OCI-LY1 (cell line): ENCODE measurements around the gene MOSMO.

ENCODE experiments used
- EZH2 ChIP-seq: fragments of 200-600 bp; sonication (generic), shearing (Covaris generic); IDR thresholded peaks from 2 replicates; pipeline ENCODE4 v1.8.0; 2017; ENCODE audit warnings: borderline replicate concordance, mixed run types, mild to moderate bottlenecking, antibody characterized with exemption, low read length, moderate library complexity, mixed read lengths
- TF ChIP-seq, protein P1 (sequence below): fragments of 200-600 bp; sonication (generic), shearing (Covaris generic); IDR thresholded peaks from 2 replicates; pipeline ENCODE4 v1.5.1; 2017; ENCODE audit warnings: mild to moderate bottlenecking, antibody characterized with exemption, low read length, moderate library complexity, mixed read lengths

DNA sequence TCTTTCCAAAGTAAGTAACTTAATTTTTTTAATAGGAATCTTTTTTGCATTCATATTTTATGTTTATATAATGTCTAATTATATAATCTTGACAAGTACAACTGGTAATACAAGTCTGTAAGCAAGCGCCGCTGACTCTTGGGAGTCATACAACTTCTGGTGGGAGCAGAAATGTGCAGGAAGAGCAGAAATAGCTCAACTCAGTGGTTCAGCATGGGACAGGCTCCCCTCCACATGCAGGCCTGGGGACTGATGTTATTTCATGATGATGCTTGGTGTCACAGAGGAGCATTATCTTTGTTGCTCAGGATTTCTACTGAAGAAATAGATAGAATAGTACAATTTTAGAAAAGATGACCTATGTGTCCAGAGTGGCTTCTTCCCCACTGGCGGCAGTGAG lies 44.0 kb upstream of the MOSMO start:
- TF ChIP-seq, protein P1, sequence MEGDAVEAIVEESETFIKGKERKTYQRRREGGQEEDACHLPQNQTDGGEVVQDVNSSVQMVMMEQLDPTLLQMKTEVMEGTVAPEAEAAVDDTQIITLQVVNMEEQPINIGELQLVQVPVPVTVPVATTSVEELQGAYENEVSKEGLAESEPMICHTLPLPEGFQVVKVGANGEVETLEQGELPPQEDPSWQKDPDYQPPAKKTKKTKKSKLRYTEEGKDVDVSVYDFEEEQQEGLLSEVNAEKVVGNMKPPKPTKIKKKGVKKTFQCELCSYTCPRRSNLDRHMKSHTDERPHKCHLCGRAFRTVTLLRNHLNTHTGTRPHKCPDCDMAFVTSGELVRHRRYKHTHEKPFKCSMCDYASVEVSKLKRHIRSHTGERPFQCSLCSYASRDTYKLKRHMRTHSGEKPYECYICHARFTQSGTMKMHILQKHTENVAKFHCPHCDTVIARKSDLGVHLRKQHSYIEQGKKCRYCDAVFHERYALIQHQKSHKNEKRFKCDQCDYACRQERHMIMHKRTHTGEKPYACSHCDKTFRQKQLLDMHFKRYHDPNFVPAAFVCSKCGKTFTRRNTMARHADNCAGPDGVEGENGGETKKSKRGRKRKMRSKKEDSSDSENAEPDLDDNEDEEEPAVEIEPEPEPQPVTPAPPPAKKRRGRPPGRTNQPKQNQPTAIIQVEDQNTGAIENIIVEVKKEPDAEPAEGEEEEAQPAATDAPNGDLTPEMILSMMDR = no peak
- no peak for TF ChIP-seq EZH2
